ENCODE data around the gene PCDHGA11.

DNA sequence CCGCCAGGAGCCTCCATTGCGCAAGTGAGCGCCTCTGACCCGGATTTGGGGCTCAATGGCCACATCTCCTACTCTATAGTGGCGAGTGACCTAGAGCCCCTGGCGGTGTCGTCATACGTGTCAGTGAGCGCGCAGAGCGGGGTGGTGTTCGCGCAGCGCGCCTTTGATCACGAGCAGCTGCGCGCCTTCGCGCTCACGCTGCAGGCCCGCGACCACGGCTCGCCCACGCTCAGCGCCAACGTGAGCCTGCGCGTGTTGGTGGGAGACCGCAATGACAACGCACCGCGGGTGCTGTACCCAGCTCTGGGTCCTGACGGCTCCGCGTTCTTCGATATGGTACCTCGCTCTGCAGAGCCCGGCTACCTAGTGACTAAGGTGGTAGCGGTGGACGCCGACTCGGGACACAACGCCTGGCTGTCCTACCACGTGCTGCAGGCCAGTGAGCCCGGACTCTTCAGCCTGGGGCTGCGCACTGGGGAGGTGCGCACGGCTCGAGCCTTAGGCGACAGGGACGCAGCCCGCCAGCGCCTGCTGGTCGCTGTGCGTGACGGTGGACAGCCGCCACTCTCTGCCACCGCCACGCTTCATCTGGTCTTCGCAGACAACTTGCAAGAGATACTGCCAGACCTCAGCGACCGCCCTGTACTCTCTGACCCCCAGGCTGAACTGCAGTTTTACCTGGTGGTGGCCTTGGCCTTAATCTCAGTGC, 11.1 kb upstream of the PCDHGA11 start:
- TF ChIP-seq, protein P1, sequence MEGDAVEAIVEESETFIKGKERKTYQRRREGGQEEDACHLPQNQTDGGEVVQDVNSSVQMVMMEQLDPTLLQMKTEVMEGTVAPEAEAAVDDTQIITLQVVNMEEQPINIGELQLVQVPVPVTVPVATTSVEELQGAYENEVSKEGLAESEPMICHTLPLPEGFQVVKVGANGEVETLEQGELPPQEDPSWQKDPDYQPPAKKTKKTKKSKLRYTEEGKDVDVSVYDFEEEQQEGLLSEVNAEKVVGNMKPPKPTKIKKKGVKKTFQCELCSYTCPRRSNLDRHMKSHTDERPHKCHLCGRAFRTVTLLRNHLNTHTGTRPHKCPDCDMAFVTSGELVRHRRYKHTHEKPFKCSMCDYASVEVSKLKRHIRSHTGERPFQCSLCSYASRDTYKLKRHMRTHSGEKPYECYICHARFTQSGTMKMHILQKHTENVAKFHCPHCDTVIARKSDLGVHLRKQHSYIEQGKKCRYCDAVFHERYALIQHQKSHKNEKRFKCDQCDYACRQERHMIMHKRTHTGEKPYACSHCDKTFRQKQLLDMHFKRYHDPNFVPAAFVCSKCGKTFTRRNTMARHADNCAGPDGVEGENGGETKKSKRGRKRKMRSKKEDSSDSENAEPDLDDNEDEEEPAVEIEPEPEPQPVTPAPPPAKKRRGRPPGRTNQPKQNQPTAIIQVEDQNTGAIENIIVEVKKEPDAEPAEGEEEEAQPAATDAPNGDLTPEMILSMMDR (IDR thresholded peaks at IDR 0.05; ENCODE audit: low read depth, low read length) = no peak
- no peak for TF ChIP-seq EZH2phosphoT487 (IDR thresholded peaks at IDR 0.05; ENCODE audit: low read depth)
